Gastroesophageal sphincter (tissue), 3 donors: Measurements from ENCODE around the gene TKT.

Experiments used
- CTCF ChIP-seq, 4 experiments: fragments of 200-600 bp in 2 of 4; fragments of 450-650 bp in 2 of 4; sonication (generic) in 1 of 4; IDR thresholded peaks; one replicate each; pipeline ENCODE4 v1.5.1; 2017 to 2019; ENCODE audit warnings: antibody characterized with exemption in 4 of 4, mild to moderate bottlenecking in 2 of 4, moderate library complexity in 2 of 4
- POLR2AphosphoS5 ChIP-seq: sonication (generic); formaldehyde crosslinking; IDR thresholded peaks from one replicate; pipeline ENCODE4 v1.6.1; 2017; ENCODE audit warnings: antibody characterized with exemption

DNA sequence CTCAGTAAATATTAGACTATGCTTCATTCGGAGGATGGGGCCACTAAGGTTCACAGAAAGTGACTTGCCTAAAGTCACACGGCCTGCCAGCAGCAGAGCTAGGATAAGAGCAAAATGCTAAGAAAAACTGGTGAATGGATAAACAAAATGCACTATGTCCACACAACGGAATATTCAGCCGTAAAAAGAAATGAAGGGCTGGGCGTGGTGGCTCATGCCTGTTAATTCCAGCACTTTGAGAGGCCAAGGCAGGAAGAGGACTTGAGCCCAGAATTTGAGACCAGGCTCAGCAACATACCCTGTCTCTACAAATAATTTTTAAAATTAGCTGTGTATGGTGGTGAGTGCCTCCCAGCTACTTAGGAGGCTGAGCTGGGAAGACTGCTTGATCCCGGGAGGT lies 7.7 kb downstream of the TKT start:
- TF ChIP-seq CTCF (IDR thresholded peaks at IDR 0.05) = no peak
- TF ChIP-seq POLR2AphosphoS5 = no peak
